ENCODE measurements around the gene SDHAF4.

Gene SDHAF4

GRCh38 chr6:70563530-70563929, 3.2 kb upstream of the SDHAF4 start:
- no CpG with 5 or more reads among the region's 6 CpGs for WGBS (ENCODE audit: extremely low coverage, insufficient coverage, insufficient read length)
- H3K14ac ChIP-seq (ENCODE audit: low read length), result no peak overlapping the region
- H3K4me2 ChIP-seq (ENCODE audit: low read length), result no peak overlapping the region

DNA sequence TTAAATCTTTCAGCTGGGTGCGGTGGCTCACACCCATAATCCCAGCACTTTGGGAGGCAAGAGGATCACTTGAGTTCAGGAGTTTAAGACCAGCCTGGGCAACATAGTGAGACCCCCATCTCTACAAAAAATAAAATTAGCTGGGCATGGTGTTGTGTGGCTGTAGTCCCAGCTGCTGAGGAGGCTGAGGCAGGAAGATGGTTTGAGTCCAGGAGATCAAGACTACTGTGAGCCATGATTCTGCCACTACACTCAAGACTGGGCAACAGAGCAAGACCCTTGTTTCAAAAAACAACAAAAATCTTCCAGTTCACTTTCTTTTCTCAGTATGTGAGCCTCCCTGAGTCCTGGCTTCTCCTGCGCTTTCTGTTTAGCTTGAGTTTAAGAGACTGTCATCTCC, 7.9 kb downstream of the SDHAF4 start:
- H3K27me3 ChIP-seq (ENCODE audit: insufficient read depth, low read length), result no peaks in the 10 kb centered on the region
- no peaks in the 10 kb centered on the region for H3K79me1 ChIP-seq (ENCODE audit: low read length)
- H3K4me2 ChIP-seq (ENCODE audit: low read length), result no peak overlapping the region
- H2BK120ac ChIP-seq (ENCODE audit: insufficient read depth, low read length, poor library complexity), result no peak overlapping the region
- H2AFZ ChIP-seq (ENCODE audit: insufficient read depth, low read length, poor library complexity), result no peak overlapping the region
- H3K9ac ChIP-seq (ENCODE audit: low read length), result no peak overlapping the region
- no peak overlapping the region for H3K23ac ChIP-seq (ENCODE audit: low read length)
- no peak overlapping the region for H4K8ac ChIP-seq (ENCODE audit: low read depth, low read length)
- no peak for DNase-seq
- H3K27ac ChIP-seq (ENCODE audit: low read depth, low read length), result no peak overlapping the region
- H4K91ac ChIP-seq (ENCODE audit: low read depth, low read length), result no peak overlapping the region
- WGBS (ENCODE audit: extremely low coverage, insufficient coverage, insufficient read length), result no CpG with 5 or more reads among the region's 2 CpGs
- H2BK5ac ChIP-seq (ENCODE audit: low read depth, low read length, poor library complexity), result no peak overlapping the region
- no peaks in the 10 kb centered on the region for H3K36me3 ChIP-seq (ENCODE audit: control insufficient read depth in 1 of 2, insufficient read depth in 2 of 2, low read length in 2 of 2)
- H3K4me3 ChIP-seq (ENCODE audit: low read depth, low read length), result no peak overlapping the region
- H2AK5ac ChIP-seq (ENCODE audit: low read length), result no peak overlapping the region
- H3K79me2 ChIP-seq (ENCODE audit: control insufficient read depth, insufficient read depth, low read length, poor library complexity), result no peaks in the 10 kb centered on the region
- no peak overlapping the region for H3K18ac ChIP-seq (ENCODE audit: low read length)
- peaks cover 0 to 2% of the 10 kb centered on the region in 2 experiments for H3K4me1 ChIP-seq (ENCODE audit: control insufficient read depth in 1 of 2, insufficient read depth in 2 of 2, low read length in 2 of 2)
- no peak overlapping the region for H3K4ac ChIP-seq (ENCODE audit: low read depth, low read length)
- no peak overlapping the region for H3K14ac ChIP-seq (ENCODE audit: low read length)
- H2BK12ac ChIP-seq (ENCODE audit: low read length), result no peak overlapping the region
- H4K12ac ChIP-seq (ENCODE audit: low read depth, low read length), result no peak overlapping the region
- no peaks in the 10 kb centered on the region for H3K9me3 ChIP-seq (ENCODE audit: insufficient read depth, low read depth, low read length)

More at GRCh38 chr6:70563530-70563929, 3.2 kb upstream of the SDHAF4 start:
- Histone ChIP-seq H3K27ac (ENCODE audit: low read depth, low read length) (no peak overlapping the region), H3K36me3 (ENCODE audit: control insufficient read depth in 1 of 2, insufficient read depth in 2 of 2, low read length in 2 of 2) (no peaks in the 10 kb centered on the region), H3K79me2 (ENCODE audit: control insufficient read depth, insufficient read depth, low read length, poor library complexity) (peaks cover 4% of the 10 kb centered on the region), H4K8ac (ENCODE audit: low read depth, low read length) (no peak overlapping the region), H3K9ac (ENCODE audit: low read length) (no peak overlapping the region), H3K4me3 (ENCODE audit: low read depth, low read length) (no peak overlapping the region), H3K23ac (ENCODE audit: low read length) (no peak overlapping the region), H3K79me1 (ENCODE audit: low read length) (peaks cover 5% of the 10 kb centered on the region), H3K9me3 (ENCODE audit: insufficient read depth, low read depth, low read length) (peaks cover 1% of the 10 kb centered on the region), H3K4ac (ENCODE audit: low read depth, low read length) (no peak overlapping the region), H2AK5ac (ENCODE audit: low read length) (no peak overlapping the region), H2AFZ (ENCODE audit: insufficient read depth, low read length, poor library complexity) (no peak overlapping the region), H2BK120ac (ENCODE audit: insufficient read depth, low read length, poor library complexity) (no peak overlapping the region), H2BK5ac (ENCODE audit: low read depth, low read length, poor library complexity) (no peak overlapping the region), H4K12ac (ENCODE audit: low read depth, low read length) (no peak overlapping the region), H2BK12ac (ENCODE audit: low read length) (no peak overlapping the region), H3K4me1 (ENCODE audit: control insufficient read depth in 1 of 2, insufficient read depth in 2 of 2, low read length in 2 of 2) (peaks cover 0 to 3% of the 10 kb centered on the region in 2 experiments), H3K27me3 (ENCODE audit: insufficient read depth, low read length) (no peaks in the 10 kb centered on the region), H4K91ac (ENCODE audit: low read depth, low read length) (no peak overlapping the region), H3K18ac (ENCODE audit: low read length) (no peak overlapping the region)
- peak; percentile 19 to 58 for DNase-seq

DNA sequence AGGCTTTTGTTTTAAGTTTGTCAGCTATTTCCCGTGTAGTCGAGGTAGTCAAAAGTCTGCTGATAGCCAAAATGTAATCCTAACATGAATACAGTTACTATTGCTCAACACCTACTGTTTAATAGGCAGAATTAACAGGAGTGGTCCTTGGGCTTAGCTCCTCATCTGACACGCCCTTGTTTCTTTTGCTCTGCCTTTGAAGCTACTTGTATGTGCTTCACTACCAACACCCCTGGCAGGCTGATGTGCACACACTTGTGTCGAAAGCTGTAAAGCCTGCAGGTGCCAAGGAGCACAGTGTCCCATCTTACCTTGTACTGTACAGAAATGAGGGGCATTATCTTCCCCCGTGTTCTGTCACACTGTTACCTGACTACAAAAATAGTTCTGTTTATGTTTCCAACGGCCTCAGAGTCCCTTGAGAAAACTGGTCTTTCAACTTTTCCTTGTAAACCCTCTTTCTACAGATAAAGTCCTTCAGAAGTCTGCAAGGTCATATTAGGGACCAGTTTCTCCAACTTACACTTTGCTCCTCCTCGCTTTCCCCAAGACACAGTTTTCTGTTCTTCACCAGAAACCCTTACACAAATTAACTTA, 9.3 kb downstream of the SDHAF4 start:
- no CpG with 5 or more reads among the region's 7 CpGs for WGBS (ENCODE audit: extremely low coverage, insufficient coverage, insufficient read length)
- H3K14ac ChIP-seq (ENCODE audit: low read length), result no peak overlapping the region

DNA sequence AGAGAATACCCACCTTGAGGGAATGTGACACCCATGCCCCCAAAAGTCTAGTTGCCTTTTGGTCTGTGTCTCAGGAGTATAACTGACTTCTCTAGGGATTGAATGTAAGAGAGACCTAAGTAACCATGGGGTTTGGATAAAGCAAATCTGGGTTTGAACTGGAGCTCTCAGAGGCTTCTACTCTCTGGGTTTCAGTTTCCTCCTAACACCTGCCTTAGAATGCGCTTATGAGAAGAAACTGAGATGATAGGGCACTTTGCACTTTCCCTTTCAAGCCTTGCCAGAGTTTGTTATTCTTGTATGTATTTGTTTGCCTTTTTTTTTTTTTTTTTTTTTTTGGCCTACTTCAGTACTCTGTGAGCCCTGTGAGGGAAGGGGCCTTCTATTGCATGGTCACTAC, 19.4 kb downstream of the SDHAF4 start:
- Histone ChIP-seq H3K4ac (ENCODE audit: low read depth, low read length) (no peak overlapping the region), H4K8ac (ENCODE audit: low read depth, low read length) (no peak overlapping the region)
- no CpG with 5 or more reads among the region's 1 CpG for WGBS (ENCODE audit: extremely low coverage, insufficient coverage, insufficient read length)

More for the DNA sequence above, 9.3 kb downstream of the SDHAF4 start:
- Histone ChIP-seq H3K9me3 (ENCODE audit: insufficient read depth, low read depth, low read length) (no peaks in the 10 kb centered on the region), H3K79me1 (ENCODE audit: low read length) (no peaks in the 10 kb centered on the region), H2BK120ac (ENCODE audit: insufficient read depth, low read length, poor library complexity) (no peak overlapping the region), H3K18ac (ENCODE audit: low read length) (no peak overlapping the region), H2AK5ac (ENCODE audit: low read length) (no peak overlapping the region), H3K4me2 (ENCODE audit: low read length) (no peak overlapping the region), H3K27ac (ENCODE audit: low read depth, low read length) (no peak overlapping the region), H4K91ac (ENCODE audit: low read depth, low read length) (no peak overlapping the region), H2AFZ (ENCODE audit: insufficient read depth, low read length, poor library complexity) (no peak overlapping the region), H2BK12ac (ENCODE audit: low read length) (no peak overlapping the region), H2BK5ac (ENCODE audit: low read depth, low read length, poor library complexity) (no peak overlapping the region), H3K4ac (ENCODE audit: low read depth, low read length) (no peak overlapping the region), H4K12ac (ENCODE audit: low read depth, low read length) (no peak overlapping the region), H3K9ac (ENCODE audit: low read length) (no peak overlapping the region), H3K4me1 (ENCODE audit: control insufficient read depth in 1 of 2, insufficient read depth in 2 of 2, low read length in 2 of 2) (peaks cover 0 to 2% of the 10 kb centered on the region in 2 experiments), H3K4me3 (ENCODE audit: low read depth, low read length) (no peak overlapping the region), H3K79me2 (ENCODE audit: control insufficient read depth, insufficient read depth, low read length, poor library complexity) (no peaks in the 10 kb centered on the region), H3K36me3 (ENCODE audit: control insufficient read depth in 1 of 2, insufficient read depth in 2 of 2, low read length in 2 of 2) (peaks cover 2 to 3% of the 10 kb centered on the region in 2 experiments), H3K27me3 (ENCODE audit: insufficient read depth, low read length) (no peaks in the 10 kb centered on the region), H3K23ac (ENCODE audit: low read length) (no peak overlapping the region), H4K8ac (ENCODE audit: low read depth, low read length) (no peak overlapping the region)
- DNase-seq, result no peak

More for the DNA sequence above, 19.4 kb downstream of the SDHAF4 start:
- no peak overlapping the region for H2BK120ac ChIP-seq (ENCODE audit: insufficient read depth, low read length, poor library complexity)
- no peak overlapping the region for H3K23ac ChIP-seq (ENCODE audit: low read length)
- no peaks in the 10 kb centered on the region for H3K79me1 ChIP-seq (ENCODE audit: low read length)
- H3K18ac ChIP-seq (ENCODE audit: low read length), result no peak overlapping the region
- no peak overlapping the region for H4K91ac ChIP-seq (ENCODE audit: low read depth, low read length)
- no peaks in the 10 kb centered on the region for H3K9me3 ChIP-seq (ENCODE audit: insufficient read depth, low read depth, low read length)
- no peaks in the 10 kb centered on the region for H3K79me2 ChIP-seq (ENCODE audit: control insufficient read depth, insufficient read depth, low read length, poor library complexity)
- no peak overlapping the region for H3K27ac ChIP-seq (ENCODE audit: low read depth, low read length)
- no peak overlapping the region for H3K9ac ChIP-seq (ENCODE audit: low read length)
- no peak overlapping the region for H2AK5ac ChIP-seq (ENCODE audit: low read length)
- H3K27me3 ChIP-seq (ENCODE audit: insufficient read depth, low read length), result no peaks in the 10 kb centered on the region
- no peak for DNase-seq
- no peak overlapping the region for H2BK5ac ChIP-seq (ENCODE audit: low read depth, low read length, poor library complexity)
- no peak overlapping the region for H3K4me3 ChIP-seq (ENCODE audit: low read depth, low read length)
- no peak overlapping the region for H3K14ac ChIP-seq (ENCODE audit: low read length)
- no peak overlapping the region for H2BK12ac ChIP-seq (ENCODE audit: low read length)
- no peaks in the 10 kb centered on the region for H3K4me1 ChIP-seq (ENCODE audit: control insufficient read depth in 1 of 2, insufficient read depth in 2 of 2, low read length in 2 of 2)
- H2AFZ ChIP-seq (ENCODE audit: insufficient read depth, low read length, poor library complexity), result no peak overlapping the region
- H4K12ac ChIP-seq (ENCODE audit: low read depth, low read length), result no peak overlapping the region
- peaks cover 3 to 8% of the 10 kb centered on the region in 2 experiments for H3K36me3 ChIP-seq (ENCODE audit: control insufficient read depth in 1 of 2, insufficient read depth in 2 of 2, low read length in 2 of 2)
- no peak overlapping the region for H3K4me2 ChIP-seq (ENCODE audit: low read length)
